DOHH2 (cell line): Measurements from ENCODE around the gene DNAH14.
"Not testable (repeated sequence)": the region's sequence is repeated elsewhere in the genome, so short reads cannot be mapped to it uniquely, and the experiment has no call there.

ENCODE experiments used
- H3F3A ChIP-seq: fragments of 200-600 bp; sonication (generic), shearing (Covaris generic); 2 replicates; pipeline ENCODE4 v1.6.0; 2016; ENCODE audit warnings: antibody characterized with exemption, mild to moderate bottlenecking; ENCODE audit not compliant: control insufficient read depth, insufficient read depth
- H3K27ac ChIP-seq: fragments of 200-600 bp; sonication (generic); 2 replicates; pipeline ENCODE4 v1.5.1; 2014; ENCODE audit warnings: low read depth, mild to moderate bottlenecking, low read length, moderate library complexity
- H3K27me3 ChIP-seq: fragments of 200-600 bp; sonication (generic); 2 replicates; pipeline ENCODE4 v1.6.1; 2014; ENCODE audit warnings: mild to moderate bottlenecking, low read length, mixed read lengths; ENCODE audit not compliant: control insufficient read depth
- H3K36me3 ChIP-seq: fragments of 200-600 bp; sonication (generic); 2 replicates; pipeline ENCODE4 v1.6.1; 2014; ENCODE audit warnings: mild to moderate bottlenecking, low read length, moderate library complexity, mixed read lengths; ENCODE audit not compliant: control insufficient read depth
- H3K4me1 ChIP-seq: fragments of 200-600 bp; sonication (generic); 2 replicates; pipeline ENCODE4 v1.6.1; 2014; ENCODE audit warnings: mild to moderate bottlenecking, low read length, mixed read lengths; ENCODE audit not compliant: control insufficient read depth
- H3K4me2 ChIP-seq: fragments of 200-600 bp; sonication (generic); 2 replicates; pipeline ENCODE4 v1.6.0; 2014; ENCODE audit warnings: mild to moderate bottlenecking, low read length, moderate library complexity
- H3K4me3 ChIP-seq: fragments of 200-600 bp; sonication (generic); 2 replicates; pipeline ENCODE4 v1.5.1; 2014; ENCODE audit warnings: mild to moderate bottlenecking, low read length, mixed read lengths
- H3K79me2 ChIP-seq: fragments of 200-600 bp; sonication (generic); 2 replicates; pipeline ENCODE4 v1.6.1; 2014; ENCODE audit warnings: mild to moderate bottlenecking, low read length, mixed read lengths; ENCODE audit not compliant: control insufficient read depth
- H3K9me2 ChIP-seq: fragments of 200-600 bp; sonication (generic); replicated peaks from 2 replicates; pipeline ENCODE4 v1.6.1; 2014; ENCODE audit warnings: mild to moderate bottlenecking, low read length, mixed read lengths; ENCODE audit not compliant: control insufficient read depth
- H3K9me3 ChIP-seq: fragments of 200-600 bp; sonication (generic); 2 replicates; pipeline ENCODE4 v1.6.1; 2014; ENCODE audit warnings: antibody characterized with exemption, low read length, mixed read lengths; ENCODE audit not compliant: control insufficient read depth, insufficient read depth
- H4K20me1 ChIP-seq: fragments of 200-600 bp; sonication (generic); 2 replicates; pipeline ENCODE4 v1.6.0; 2014; ENCODE audit warnings: low read depth, mild to moderate bottlenecking, antibody characterized with exemption, low read length, moderate library complexity; ENCODE audit not compliant: control insufficient read depth, insufficient read depth
- CTCF ChIP-seq: fragments of 200-600 bp; sonication (generic); IDR thresholded peaks from one replicate; pipeline ENCODE4 v1.5.1; 2014; ENCODE audit warnings: antibody characterized with exemption, mild to moderate bottlenecking, low read depth, low read length; ENCODE audit not compliant: poor library complexity, severe bottlenecking
- EZH2phosphoT487 ChIP-seq: fragments of 200-600 bp; sonication (generic); IDR thresholded peaks from 2 replicates; pipeline ENCODE4 v1.6.1; 2017; ENCODE audit warnings: borderline replicate concordance, mild to moderate bottlenecking, antibody characterized with exemption, low read length, moderate library complexity, mixed read lengths

DNAH14 gene

GRCh38 chr1:225304996-225305395 lies 375.5 kb downstream of the DNAH14 start:
- Histone ChIP-seq H3K27ac (no peak overlapping the region), H3K9me3 (no peaks in the 10 kb centered on the region), H3K4me3 (no peak overlapping the region), H3K9me2 (no peaks in the 10 kb centered on the region), H3K4me2 (no peak overlapping the region), H3K79me2 (no peaks in the 10 kb centered on the region), H3K27me3 (no peaks in the 10 kb centered on the region), H3K36me3 (no peaks in the 10 kb centered on the region), H3K4me1 (no peaks in the 10 kb centered on the region), H4K20me1 (no peaks in the 10 kb centered on the region), H3F3A (no peaks in the 10 kb centered on the region)
- TF ChIP-seq CTCF (no peak), EZH2phosphoT487 (no peak)

GRCh38 chr1:225310544-225310943 lies 381.1 kb downstream of the DNAH14 start:
- H3K27ac ChIP-seq, H3K9me2 ChIP-seq, H3K79me2 ChIP-seq, H3K36me3 ChIP-seq, H4K20me1 ChIP-seq, H3K4me3 ChIP-seq, H3K4me1 ChIP-seq, H3K4me2 ChIP-seq, H3K27me3 ChIP-seq, H3F3A ChIP-seq, H3K9me3 ChIP-seq: not testable (repeated sequence)

- Histone ChIP-seq H3K36me3 (no peaks in the 10 kb centered on the region), H4K20me1 (no peaks in the 10 kb centered on the region), H3K9me3 (no peaks in the 10 kb centered on the region), H3K4me1 (no peaks in the 10 kb centered on the region), H3K4me3 (no peak overlapping the region), H3K9me2 (no peaks in the 10 kb centered on the region), H3K79me2 (no peaks in the 10 kb centered on the region), H3K4me2 (no peak overlapping the region), H3K27me3 (no peaks in the 10 kb centered on the region), H3K27ac (no peak overlapping the region), H3F3A (no peaks in the 10 kb centered on the region)
- TF ChIP-seq EZH2phosphoT487 (no peak), CTCF (peak; percentile 82)
Observed at GRCh38 chr1:225318706-225319575, 389.5 kb downstream of the DNAH14 start.

- Histone ChIP-seq H3K4me3 (no peak overlapping the region), H3K27ac (no peak overlapping the region), H4K20me1 (no peaks in the 10 kb centered on the region), H3K9me3 (no peaks in the 10 kb centered on the region), H3K9me2 (no peaks in the 10 kb centered on the region), H3F3A (no peaks in the 10 kb centered on the region), H3K4me1 (no peaks in the 10 kb centered on the region), H3K27me3 (no peaks in the 10 kb centered on the region), H3K79me2 (no peaks in the 10 kb centered on the region), H3K4me2 (no peak overlapping the region), H3K36me3 (no peaks in the 10 kb centered on the region)
- no peak for TF ChIP-seq EZH2phosphoT487
- TF ChIP-seq CTCF, result no peak
Observed at GRCh38 chr1:225319871-225320270, 390.4 kb downstream of the DNAH14 start.
